ENCODE data around the gene GLDC.

The GLDC gene

DNA sequence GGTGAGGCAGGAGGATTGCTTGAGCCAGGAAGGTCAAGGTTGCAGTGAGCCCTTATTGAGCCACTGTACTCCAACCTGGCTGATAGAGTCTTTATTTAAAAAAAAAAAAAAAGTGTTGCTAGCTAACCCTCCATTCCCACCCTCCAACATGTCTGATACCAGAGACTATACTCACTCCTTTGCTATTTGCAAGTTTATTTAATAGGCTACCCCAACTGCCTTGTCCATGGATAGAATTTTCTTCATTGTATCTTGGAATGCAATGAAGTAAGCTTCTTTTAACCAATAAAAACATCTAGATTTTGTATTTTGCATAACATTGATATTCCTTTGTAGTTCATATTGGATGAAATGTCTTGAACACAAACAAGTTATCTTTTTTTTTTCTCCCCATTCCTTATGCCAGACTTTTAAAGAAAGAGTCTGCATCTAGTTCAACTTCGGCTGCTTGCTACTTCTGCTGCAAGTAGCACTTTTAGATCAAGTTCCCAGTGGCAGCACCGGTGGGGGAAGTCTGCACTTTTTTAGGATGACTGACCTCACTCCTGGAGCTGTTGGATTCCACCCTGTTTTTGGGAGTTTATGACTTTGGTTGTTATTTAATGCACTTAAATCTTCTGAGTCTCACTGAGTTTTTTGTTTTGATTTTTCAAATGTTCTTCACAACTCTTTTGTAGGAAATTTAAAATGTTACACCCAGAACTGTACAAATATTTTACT lies 120.0 kb downstream of the GLDC start:
- in situ Hi-C loops (cut with HindIII; ENCODE audit: low sequenced_read_pairs), result no loop called here

DNA sequence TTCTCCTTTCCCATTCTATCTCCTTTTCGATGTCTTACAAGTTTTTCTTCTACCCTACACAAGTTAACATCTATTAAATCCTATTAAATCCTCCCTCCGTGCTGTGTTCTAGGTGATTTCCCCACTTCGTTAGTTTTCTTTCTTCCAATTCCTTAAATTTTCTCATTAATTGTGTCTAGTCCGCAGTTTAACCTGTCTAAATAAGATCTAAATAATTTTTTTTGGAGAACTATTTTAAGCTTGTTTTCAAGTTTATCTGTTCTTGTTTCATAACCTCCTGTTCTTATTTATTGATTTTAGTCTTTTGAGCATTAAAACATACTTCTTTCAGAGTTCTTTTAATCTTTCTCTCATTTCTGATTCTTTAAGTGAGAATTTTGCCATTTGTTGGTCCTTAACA lies 123.3 kb downstream of the GLDC start:
- in situ Hi-C loops (cut with HindIII; ENCODE audit: low sequenced_read_pairs), result no loop called here

DNA sequence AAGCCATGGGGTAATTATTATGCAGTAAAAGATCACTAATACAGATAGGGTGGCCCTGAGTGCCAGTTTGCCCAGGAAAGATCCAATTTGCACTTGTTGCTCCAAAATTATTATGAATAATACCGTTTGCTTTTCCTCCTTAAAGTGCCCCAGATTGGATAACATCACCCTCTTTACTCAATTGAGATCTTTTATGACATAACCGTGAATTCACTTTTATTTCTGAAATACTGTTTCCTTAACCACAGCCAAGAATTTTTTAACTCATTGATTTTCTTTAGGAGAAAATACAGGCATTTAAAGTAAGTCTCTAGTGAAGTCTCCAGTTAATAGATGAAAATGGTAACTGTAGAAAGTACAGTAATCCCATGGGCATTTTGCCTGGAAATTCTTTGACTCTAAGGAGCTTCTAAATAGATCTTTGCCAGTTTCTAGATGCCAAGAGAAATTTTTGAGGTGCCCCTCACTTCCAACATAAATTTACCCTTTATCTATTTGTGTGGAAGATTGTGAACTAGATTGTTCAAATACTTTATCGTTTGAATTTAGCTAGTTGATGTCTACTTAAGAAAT lies 133.4 kb downstream of the GLDC start:
- in situ Hi-C loops (cut with HindIII; ENCODE audit: low sequenced_read_pairs), result no loop called here

DNA sequence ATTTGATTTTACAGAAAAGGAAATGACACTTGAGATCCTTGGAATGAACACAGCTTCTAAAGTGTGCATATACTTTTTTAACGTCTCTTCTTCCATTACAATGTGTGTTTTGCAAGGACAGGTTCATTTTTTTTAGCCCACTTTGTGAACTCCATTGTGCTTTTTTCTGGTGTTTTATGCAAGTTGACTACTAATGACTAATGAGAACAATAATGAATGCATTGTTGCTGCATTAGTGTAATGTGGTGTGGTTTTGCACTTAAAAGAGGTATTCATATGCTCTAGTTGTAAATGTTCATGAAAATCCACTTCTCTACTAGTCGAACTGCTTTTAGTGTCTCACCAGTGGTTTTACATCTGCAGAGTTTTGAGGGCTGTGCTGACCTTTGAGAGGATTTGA lies 139.0 kb downstream of the GLDC start:
- in situ Hi-C loops (cut with HindIII; ENCODE audit: low sequenced_read_pairs), result no loop called here

DNA sequence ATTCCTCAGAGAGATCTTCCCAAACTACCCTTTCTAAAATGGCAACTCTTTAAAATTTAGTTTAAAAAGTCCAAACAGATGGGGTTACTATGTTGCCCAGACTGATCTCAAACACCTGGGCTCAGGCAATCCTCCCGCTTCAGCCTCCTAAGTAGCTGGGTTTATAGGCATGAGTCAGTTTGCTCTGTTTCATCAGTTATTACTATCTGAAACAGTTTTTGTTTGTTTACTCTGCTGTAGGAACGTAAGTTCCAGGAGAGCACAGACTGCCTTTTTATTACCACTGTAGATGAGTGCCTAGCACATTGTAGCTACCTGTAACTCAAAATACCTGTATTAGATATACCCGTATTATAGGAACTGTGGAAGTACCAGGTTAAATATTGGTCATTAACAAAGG lies 143.1 kb downstream of the GLDC start:
- in situ Hi-C loops (cut with HindIII; ENCODE audit: low sequenced_read_pairs), result no loop called here

DNA sequence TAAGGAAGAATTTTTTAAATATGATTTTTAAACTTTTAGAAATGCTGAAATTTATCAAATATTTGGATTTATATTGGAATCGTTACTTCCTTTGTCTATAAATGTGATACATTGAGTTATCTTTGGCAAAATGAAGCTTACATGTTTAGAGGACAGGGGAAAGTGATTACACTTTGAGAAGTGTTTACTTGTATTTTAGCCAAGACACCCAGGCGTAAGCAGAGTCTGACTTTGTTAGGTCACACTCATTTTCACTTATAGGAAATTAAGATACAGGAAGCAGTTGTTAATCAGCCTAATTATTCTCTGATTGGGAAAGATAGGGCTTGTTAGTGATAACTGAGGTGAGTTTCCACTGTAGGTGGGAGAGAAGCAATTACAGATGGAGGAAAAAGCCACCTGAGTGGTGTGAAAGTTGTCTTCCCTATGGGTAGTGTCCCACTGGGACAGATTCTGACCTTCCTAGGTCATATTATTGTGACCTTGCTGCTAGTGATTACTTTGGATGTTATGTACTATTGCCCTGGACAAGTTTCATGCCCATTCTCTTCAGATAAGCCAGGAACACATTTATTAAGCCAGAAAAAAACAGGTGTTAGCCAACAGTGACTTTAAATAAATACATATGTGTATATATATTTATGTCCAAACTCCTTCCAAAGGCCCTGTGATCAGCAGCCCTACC lies 143.9 kb downstream of the GLDC start:
- in situ Hi-C loops (cut with HindIII; ENCODE audit: low sequenced_read_pairs), result no loop called here

DNA sequence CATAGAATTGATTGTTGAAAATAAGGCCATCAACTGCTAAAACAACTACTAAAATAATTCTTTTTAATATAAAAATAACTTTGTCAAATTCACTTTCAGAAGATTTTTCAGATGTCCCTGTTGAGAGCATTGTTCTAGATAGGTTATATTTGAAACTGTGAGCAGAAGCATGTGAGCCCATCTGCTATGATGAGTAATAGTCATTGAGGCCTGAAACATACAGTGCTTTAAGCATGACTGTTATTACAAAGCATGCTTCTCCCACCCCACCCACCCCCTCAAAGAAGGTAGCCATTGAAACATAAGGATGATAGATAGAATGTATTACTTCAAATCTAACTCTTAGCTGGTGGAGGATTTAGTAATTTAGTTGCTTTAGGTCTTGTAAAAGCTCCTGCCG lies 146.5 kb downstream of the GLDC start:
- in situ Hi-C loops (cut with HindIII; ENCODE audit: low sequenced_read_pairs), result no loop called here

DNA sequence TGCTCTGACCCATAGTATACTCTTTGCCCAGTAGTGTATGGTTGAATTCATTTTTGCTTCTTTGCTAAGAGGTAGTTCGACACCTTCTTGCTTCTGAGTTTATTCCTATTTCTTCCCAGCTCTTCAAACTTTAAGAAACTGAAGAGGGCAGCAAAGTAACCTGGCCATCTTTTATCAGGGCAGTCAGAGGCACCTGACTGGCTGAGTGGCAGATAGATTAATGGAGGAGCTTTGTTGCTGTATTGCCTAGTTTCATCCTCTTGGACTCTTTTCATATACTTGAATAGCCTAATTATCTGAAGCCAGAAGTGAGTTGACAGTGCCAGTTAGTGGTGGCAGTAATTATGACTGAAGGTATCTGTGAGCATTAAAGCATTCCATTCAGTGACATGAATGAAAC lies 150.1 kb downstream of the GLDC start:
- in situ Hi-C loops (cut with HindIII; ENCODE audit: low sequenced_read_pairs), result no loop called here

DNA sequence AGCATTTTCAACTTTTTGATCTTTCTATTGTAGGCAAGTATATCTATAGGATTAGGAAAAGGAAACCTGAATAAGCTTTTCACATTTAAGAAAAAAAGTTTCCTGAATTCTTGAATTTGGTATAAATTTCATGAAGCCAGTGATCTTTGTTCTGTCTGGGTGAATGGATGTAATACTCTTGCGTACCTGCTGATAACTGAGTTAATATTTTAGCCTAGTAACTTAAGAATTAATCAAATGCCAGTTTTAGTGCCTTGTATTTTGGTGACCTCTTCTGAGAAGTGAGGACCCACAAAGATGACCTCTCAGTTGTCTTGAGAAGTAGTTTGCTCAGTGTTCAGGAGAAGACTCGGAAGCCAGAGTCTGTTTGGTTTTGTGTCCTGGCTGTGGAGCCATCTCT lies 154.7 kb downstream of the GLDC start:
- in situ Hi-C loops (cut with HindIII; ENCODE audit: low sequenced_read_pairs), result no loop called here

DNA sequence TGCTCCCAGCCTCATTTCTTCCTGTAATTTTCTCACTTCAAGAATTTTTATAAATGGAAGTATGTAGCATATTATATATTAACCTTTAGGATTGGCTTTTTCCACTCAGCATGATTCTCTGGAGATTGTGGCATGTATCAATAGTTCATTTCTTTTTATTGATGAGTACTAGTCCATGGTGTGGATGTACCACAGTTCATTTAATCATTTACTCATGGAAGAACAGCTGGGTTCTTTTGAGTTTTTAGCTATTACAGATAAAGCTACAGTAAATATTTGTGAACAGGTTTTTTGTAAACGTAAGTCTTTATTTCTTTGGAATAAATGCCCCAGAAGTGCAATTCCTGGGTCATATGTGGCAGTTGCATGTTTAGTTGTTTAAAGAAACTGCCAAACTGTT lies 156.4 kb downstream of the GLDC start:
- in situ Hi-C loops (cut with HindIII; ENCODE audit: low sequenced_read_pairs), result no loop called here

DNA sequence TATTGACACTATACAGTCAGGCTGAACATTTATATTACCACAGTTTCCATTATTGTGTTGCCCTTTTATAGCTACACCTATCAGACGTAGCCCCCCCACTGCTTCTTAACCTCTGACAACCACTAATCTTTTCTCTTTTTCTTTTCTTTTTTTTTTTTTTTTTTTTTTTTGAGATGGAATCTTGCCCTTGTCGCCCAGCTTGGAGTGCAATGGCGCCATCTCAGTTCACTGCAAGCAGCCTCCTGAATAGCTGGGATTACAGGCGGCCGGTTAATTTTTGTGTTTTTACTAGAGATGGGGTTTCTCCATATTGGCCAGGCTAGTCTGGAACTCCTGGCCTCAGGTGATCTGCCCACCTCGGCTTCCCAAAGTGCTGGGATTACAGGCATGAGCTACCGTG lies 157.1 kb downstream of the GLDC start:
- in situ Hi-C loops (cut with HindIII; ENCODE audit: low sequenced_read_pairs), result no loop called here

DNA sequence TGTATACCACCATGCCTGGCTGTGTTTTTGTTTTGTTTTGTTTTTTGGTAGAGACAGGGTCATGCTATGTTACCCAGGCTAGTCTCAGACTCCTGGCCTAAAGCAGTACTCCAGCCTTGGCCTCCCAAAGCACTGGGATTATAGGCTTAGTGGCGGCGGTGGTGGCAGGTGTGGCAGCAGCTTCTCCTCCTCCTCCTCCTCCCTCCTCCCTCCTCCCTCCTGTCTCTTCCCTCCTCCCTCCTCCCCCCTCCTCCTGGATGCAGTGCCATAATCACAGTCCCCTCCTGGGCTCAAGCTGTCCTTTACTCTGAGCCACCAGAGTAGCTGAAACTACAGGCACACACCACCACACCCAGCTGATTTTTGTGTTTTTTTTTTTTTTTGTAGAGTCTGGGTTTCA lies 161.3 kb downstream of the GLDC start:
- in situ Hi-C loops (cut with HindIII; ENCODE audit: low sequenced_read_pairs), result no loop called here
